ENCODE results near the gene DOCK2.

The DOCK2 gene

DNA sequence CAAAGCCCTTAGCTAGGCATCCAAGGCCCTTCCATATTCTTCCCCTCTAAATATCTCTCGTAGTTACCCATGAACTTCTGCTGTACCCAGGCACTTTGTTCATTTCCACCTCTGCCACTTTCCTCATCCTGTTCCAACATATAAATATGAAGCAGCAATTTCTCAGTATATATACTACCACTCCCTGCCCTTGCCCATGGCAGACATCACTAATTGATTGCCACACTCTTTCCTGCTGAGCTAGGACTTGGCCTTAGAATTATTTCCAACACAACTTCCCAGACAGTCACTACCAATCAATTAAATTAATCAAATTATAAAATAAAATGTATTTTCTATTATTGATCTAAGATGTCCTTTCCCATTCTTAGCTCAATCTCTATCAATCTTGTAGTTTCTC lies 334.7 kb downstream of the DOCK2 start:
- no peak for DNase-seq (ENCODE audit: low spot score)

DNA sequence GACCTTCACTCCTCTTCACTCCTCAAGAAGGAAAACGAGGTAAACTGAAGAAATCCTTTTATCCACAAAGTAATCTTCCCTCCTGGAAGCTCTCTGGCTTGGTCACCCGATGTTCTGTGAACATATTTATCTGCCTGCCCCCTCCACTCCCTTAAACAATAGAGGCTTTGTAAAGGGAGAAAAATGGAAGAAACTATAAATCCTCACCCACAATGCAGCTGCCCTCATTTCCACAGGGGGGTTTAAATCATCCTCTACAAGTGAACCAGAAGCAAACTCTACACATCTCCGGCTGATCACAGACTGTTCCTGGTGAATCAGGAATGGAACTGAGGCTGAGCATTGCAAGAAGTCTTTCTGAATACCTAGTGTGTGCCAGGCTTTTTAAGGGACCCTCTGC lies 336.0 kb downstream of the DOCK2 start:
- no peak for DNase-seq (ENCODE audit: low spot score)
- no peak overlapping the region for H3K27ac ChIP-seq
- ChIA-PET CTCF (no interaction called here), POLR2A (ENCODE audit: low non-redundant PET) (no interaction called here)
- no peak for TF ChIP-seq CTCF (conservative IDR thresholded peaks at IDR 0.05; ENCODE audit: low read depth)

More for the DNA sequence above, 334.7 kb downstream of the DOCK2 start:
- H3K27ac ChIP-seq, result no peak overlapping the region
- CTCF ChIA-PET, result interaction anchor here (2.2 kb wide), 1 partner anchor 9 kb away, joined by 19 read pairs; the partner anchor contains the start of gene INSYN2B
- TF ChIP-seq CTCF (conservative IDR thresholded peaks at IDR 0.05; ENCODE audit: low read depth), result no peak
- POLR2A ChIA-PET (ENCODE audit: low non-redundant PET), result no interaction called here

DNA sequence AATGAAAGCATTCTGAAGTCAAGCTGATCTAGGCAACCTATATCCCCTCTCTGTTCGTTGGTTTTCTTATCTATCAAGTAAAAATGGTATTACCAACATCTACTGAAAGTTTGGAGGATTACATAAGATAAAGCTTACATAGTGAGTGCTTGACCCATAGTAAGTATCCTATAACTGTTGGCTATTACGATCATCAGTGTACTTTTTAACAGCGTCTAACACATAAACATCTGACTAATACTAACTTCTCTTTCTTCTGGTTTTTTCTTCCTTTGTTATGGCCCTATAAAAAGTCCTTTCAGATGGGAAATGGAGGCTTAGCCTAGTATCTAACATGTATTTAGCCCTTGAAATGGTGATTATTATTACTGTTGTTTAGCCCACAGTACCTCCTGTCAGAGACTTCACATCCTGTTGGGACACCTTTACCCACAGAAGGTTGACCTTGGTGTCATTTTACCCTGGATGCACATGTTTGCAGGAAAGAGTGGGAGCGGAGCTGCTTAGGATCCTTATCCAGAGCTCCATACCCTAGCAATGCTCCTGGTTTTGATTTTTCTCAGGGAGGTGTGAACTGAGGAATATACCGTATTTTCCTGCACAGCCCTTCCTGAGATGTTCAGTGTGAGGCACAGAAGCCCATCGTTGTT lies 337.2 kb downstream of the DOCK2 start:
- ChIA-PET CTCF (no interaction called here), POLR2A (ENCODE audit: low non-redundant PET) (no interaction called here)
- no peak overlapping the region for H3K27ac ChIP-seq
- no peak for TF ChIP-seq CTCF (conservative IDR thresholded peaks at IDR 0.05; ENCODE audit: low read depth)
- no peak for DNase-seq (ENCODE audit: low spot score)

DNA sequence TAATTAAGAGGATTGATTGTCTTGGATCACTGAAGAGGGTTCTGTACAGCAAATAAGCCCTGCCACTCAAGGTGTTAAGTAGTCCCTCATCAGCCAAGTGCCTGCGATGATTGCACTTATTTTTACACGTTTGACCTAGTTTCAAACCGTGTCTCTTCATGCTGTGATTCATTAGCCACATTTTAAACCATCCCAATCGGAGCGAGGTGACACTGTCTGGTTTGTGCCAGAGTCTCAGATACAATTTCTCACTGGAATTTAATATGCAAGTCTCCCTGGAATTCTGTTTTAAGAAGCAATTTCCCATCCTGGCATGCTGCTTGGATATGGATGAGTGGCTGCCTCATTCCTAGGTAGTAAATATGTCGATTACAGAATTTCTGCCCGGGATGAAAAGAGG lies 341.6 kb downstream of the DOCK2 start:
- TF ChIP-seq CTCF (conservative IDR thresholded peaks at IDR 0.05; ENCODE audit: low read depth), result no peak
- H3K27ac ChIP-seq, result no peak overlapping the region
- POLR2A ChIA-PET (ENCODE audit: low non-redundant PET), result no interaction called here
- DNase-seq (ENCODE audit: low spot score), result no peak
- CTCF ChIA-PET, result interaction anchor here (2.4 to 2.7 kb wide), 2 partner anchors 66 to 276 kb away, joined by 11 to 69 read pairs; no protein-coding TSS in a partner anchor

DNA sequence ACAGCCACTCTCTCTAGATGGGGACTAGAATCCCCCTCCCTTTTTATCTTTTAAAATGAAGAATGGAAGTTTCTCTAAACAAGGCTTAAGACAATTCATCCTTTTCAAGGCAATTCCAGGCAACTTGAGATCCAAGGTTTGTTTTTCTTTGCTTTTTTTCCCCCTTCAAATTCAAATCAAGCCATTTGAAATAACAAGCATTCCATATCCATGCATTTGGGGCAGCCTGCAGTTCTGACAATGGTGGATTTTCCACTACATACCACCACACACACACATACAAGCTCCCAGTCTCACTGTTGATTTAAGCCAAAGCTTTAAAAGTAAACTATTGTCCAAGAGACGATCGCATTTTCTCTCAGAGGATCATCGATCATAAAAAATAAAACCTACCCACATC lies 342.8 kb downstream of the DOCK2 start:
- CTCF ChIA-PET, result interaction anchor here (0.5 to 2.7 kb wide), 57 partner anchors 9 to 1754 kb away, joined by 3 to 69 read pairs (median 4); partner anchors contain the start of gene SPDL1
- no peak overlapping the region for H3K27ac ChIP-seq
- TF ChIP-seq CTCF (conservative IDR thresholded peaks at IDR 0.05; ENCODE audit: low read depth), result no peak
- POLR2A ChIA-PET (ENCODE audit: low non-redundant PET), result no interaction called here
- no peak for DNase-seq (ENCODE audit: low spot score)

- POLR2A ChIA-PET (ENCODE audit: low non-redundant PET), result no interaction called here
- TF ChIP-seq CTCF (conservative IDR thresholded peaks at IDR 0.05; ENCODE audit: low read depth), result peak; percentile 92
- no peak within 1 kb of the TSS for H3K27ac ChIP-seq
Measured at GRCh38 chr5:169980418-169981053, 343.5 kb downstream of the DOCK2 start, which contains the start of gene INSYN2B. Gene INSYN2B (minus strand): TSS chr5:169980495. CDS start chr5:169883898, 96,597 bp downstream.

More at GRCh38 chr5:169980418-169981053, 343.5 kb downstream of the DOCK2 start, which contains the start of gene INSYN2B:
- CTCF ChIA-PET, result interaction anchor here (0.5 to 2.7 kb wide), 65 partner anchors 9 to 1388 kb away, joined by 3 to 69 read pairs (median 4); partner anchors contain the start of gene SPDL1
- DNase-seq (ENCODE audit: low spot score), result peak; percentile 90
